Tibial nerve (tissue), 4 donors: ENCODE measurements around the gene GDI2. TPM values are rescaled to one million over a fixed set of nuclear protein-coding genes. Genes with fewer than 3 reads are reported as not detected.

Experiments used
- DNase-seq, 2 donors: peaks; one replicate each; pipeline ENCODE4 v3.0.0-alpha.2; 2019; ENCODE audit warnings: low spot score in 2 of 2
- H3K27ac ChIP-seq, 4 donors: fragments of 200-600 bp; sonication (generic) in 3 of 4; one replicate each; pipeline ENCODE4 v1.5.1; 2017 to 2019; ENCODE audit warnings: mild to moderate bottlenecking in 1 of 4
- H3K27me3 ChIP-seq, 2 donors: fragments of 200-600 bp; sonication (generic) in 1 of 2; one replicate each; pipeline versions ENCODE4 v1.5.1 to v1.6.0; 2017 to 2019
- H3K36me3 ChIP-seq, 3 donors: fragments of 200-600 bp; sonication (generic); one replicate each; pipeline ENCODE4 v1.5.1; 2018 to 2019
- H3K4me1 ChIP-seq, 4 donors: fragments of 200-600 bp; sonication (generic) in 3 of 4; one replicate each; pipeline ENCODE4 v1.5.1; 2017 to 2019
- H3K4me3 ChIP-seq, 4 donors: fragments of 200-600 bp; sonication (generic) in 3 of 4; one replicate each; pipeline ENCODE4 v1.5.1; 2017 to 2019; ENCODE audit warnings: mild to moderate bottlenecking in 1 of 4, moderate library complexity in 1 of 4
- H3K9me3 ChIP-seq, 4 donors: fragments of 200-600 bp; sonication (generic) in 3 of 4; one replicate each; pipeline ENCODE4 v1.5.1; 2017 to 2019
- EP300 ChIP-seq, 2 donors: sonication (generic); formaldehyde crosslinking; IDR thresholded peaks; one replicate each; pipeline ENCODE4 v1.6.1; 2017; ENCODE audit warnings: antibody characterized with exemption in 2 of 2, mild to moderate bottlenecking in 1 of 2
- POLR2A ChIP-seq, 2 donors: fragments of 450-650 bp; IDR thresholded peaks; one replicate each; pipeline ENCODE4 v1.6.1; 2017; ENCODE audit warnings: antibody characterized with exemption in 2 of 2, mild to moderate bottlenecking in 2 of 2, moderate library complexity in 2 of 2
- whole genome bisulfite sequencing, 2 donors: methylation state at CpG; one replicate each; pipeline ENCODE4 v1.1.5; 2018; 5-methylcytosine and 5-hydroxymethylcytosine counted together
- total RNA-seq, 4 donors: library from RNA; depleted of rRNA; stranded (reverse); fragments of >200 nt; gene quantifications; one replicate each; pipeline ENCODE4 v1.1.0, GENCODE V29; 2016
- TF ChIP-seq, protein P1 (sequence below), 5 experiments: fragments of 200-600 bp in 3 of 5; fragments of 450-650 bp in 2 of 5; sonication (generic) in 3 of 5; IDR thresholded peaks; one replicate each; pipeline ENCODE4 v1.5.1; 2016 to 2019; ENCODE audit warnings: antibody characterized with exemption in 5 of 5, mild to moderate bottlenecking in 3 of 5, moderate library complexity in 2 of 5

GDI2 gene
- total RNA-seq, 4 donors from 2014 or later = 175 to 225 (median 199) TPM

DNA sequence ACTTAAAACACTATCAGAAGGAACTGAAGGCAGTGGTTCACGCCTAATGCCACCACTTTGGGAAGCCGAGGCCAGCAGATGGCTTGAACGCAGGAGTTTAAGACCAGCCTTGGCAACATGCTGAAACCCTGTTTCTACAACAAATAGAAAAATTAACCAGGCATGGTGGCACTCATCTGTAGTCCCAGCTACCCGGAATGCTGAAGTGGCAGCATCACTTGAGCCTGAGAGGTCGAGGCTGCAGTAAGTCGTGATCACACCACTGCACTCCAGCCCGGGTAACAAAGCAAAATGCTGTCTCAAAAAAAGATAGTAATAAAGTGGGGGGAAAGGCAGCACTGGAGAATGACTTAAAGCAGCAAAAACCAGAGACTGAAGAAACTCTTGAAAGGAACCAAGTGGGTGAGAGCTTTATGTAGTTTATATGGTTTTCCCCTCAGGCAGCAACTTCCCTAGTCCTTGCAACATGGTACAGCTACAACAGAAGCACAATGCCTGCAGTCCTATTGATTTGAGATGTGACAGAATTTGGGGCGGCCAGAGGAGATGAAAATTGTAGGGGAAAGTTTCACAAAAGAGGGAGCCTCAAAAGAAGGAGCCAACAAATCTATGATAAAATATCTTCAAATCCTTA is 38.1 kb downstream of the GDI2 start:
- peak overlapping the region in 2 of 4 donors; percentile 37 to 58 for H3K27ac ChIP-seq
- TF ChIP-seq, protein P1, sequence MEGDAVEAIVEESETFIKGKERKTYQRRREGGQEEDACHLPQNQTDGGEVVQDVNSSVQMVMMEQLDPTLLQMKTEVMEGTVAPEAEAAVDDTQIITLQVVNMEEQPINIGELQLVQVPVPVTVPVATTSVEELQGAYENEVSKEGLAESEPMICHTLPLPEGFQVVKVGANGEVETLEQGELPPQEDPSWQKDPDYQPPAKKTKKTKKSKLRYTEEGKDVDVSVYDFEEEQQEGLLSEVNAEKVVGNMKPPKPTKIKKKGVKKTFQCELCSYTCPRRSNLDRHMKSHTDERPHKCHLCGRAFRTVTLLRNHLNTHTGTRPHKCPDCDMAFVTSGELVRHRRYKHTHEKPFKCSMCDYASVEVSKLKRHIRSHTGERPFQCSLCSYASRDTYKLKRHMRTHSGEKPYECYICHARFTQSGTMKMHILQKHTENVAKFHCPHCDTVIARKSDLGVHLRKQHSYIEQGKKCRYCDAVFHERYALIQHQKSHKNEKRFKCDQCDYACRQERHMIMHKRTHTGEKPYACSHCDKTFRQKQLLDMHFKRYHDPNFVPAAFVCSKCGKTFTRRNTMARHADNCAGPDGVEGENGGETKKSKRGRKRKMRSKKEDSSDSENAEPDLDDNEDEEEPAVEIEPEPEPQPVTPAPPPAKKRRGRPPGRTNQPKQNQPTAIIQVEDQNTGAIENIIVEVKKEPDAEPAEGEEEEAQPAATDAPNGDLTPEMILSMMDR (IDR thresholded peaks at IDR 0.05) = no peak
- TF ChIP-seq POLR2A (IDR thresholded peaks at IDR 0.05) (no peak), EP300 (IDR thresholded peaks at IDR 0.05) (no peak)
- WGBS, 2 donors = 88 to 89% methylated on average over 8 of the region's 8 CpGs

DNA sequence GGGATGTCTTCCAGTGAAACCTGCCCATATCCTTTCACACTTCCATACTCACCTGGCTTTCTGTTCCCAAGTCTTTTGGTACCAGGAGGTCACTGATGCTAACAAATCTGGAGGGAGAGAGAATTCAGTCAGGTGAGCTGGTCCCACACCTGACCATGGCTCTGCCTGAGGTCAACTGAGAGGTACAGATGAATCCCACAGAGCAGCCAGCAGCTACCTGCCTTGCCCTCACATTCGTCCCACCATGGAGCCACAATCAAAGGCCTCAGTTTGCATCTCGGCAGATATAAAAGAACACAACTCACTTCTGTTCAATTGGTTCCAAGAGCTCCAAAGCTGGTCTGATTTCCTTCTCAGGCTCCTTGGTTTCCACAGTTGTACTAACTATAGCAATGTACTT is 47.0 kb downstream of the GDI2 start:
- H3K36me3 ChIP-seq = peaks cover 2 to 86% (median 24%) of the 10 kb centered on the region in 3 donors
- TF ChIP-seq, protein P1 (IDR thresholded peaks at IDR 0.05) = no peak
- TF ChIP-seq EP300 (IDR thresholded peaks at IDR 0.05) (no peak), POLR2A (IDR thresholded peaks at IDR 0.05) (no peak)
- DNase-seq = no peak
- no peaks in the 10 kb centered on the region for H3K27me3 ChIP-seq
- no peak overlapping the region for H3K27ac ChIP-seq
- no peaks in the 10 kb centered on the region for H3K4me1 ChIP-seq
- H3K4me3 ChIP-seq = no peak overlapping the region
- no peaks in the 10 kb centered on the region for H3K9me3 ChIP-seq
- 90 to 92% methylated on average over 2 of the region's 2 CpGs for WGBS, 2 donors

More for the DNA sequence above, 38.1 kb downstream of the GDI2 start:
- H3K9me3 ChIP-seq = no peaks in the 10 kb centered on the region
- no peak for DNase-seq
- no peaks in the 10 kb centered on the region for H3K27me3 ChIP-seq
- H3K4me3 ChIP-seq = no peak overlapping the region
- H3K36me3 ChIP-seq = peaks cover 0 to 49% (median 0%) of the 10 kb centered on the region in 3 donors
- H3K4me1 ChIP-seq = peaks cover 0 to 26% (median 17%) of the 10 kb centered on the region in 4 donors

- Histone ChIP-seq H3K9me3 (no peaks in the 10 kb centered on the region), H3K4me3 (no peak overlapping the region), H3K4me1 (no peaks in the 10 kb centered on the region), H3K36me3 (peaks cover 2 to 91% (median 24%) of the 10 kb centered on the region in 3 donors), H3K27me3 (no peaks in the 10 kb centered on the region), H3K27ac (no peak overlapping the region)
- TF ChIP-seq EP300 (IDR thresholded peaks at IDR 0.05) (no peak), POLR2A (IDR thresholded peaks at IDR 0.05) (no peak)
- TF ChIP-seq, protein P1 (IDR thresholded peaks at IDR 0.05) = no peak
- no peak for DNase-seq
- WGBS, 2 donors = 88 to 93% methylated on average over 2 of the region's 2 CpGs
Measured at GRCh38 chr10:5765617-5766016, 47.6 kb downstream of the GDI2 start.

DNA sequence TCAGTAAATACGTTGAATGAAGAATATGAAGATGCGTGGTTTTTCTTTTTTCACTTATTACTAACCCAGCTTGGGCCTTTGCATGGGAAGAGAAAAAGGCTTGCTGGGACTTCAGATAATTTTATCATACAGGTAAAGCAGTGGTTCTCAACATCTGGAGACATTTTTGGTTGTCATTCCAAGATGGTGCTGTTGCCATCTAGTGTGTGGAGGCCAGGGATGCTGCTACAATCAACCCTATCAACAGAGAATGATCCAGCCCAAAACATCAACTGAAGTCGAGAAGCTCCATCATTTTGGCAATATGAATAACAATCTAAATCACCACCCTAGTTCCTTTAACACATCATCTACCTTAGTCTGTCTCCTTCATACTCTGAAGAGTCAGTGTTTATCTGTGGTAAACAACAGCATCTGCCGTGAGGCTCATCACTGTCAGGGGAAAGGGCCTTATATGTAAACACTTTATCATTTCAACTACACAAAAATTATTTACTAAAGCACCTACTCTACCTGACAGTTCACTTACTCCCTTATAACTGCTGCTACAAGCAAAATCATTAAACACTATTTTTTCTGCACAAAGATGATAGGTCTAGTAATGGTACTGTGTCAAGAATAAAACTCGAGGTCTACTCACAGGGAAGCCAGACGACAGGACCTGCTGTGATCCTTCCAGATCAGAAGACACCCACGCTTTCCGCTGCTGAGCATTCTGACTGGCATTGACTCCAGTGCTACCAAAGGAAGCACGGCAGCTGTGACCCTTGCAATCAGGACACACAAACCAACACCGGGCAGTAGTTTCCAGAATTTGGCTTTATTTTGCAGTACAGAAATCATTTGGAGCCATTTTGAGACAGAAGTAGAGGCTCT is 48.6 kb downstream of the GDI2 start:
- Histone ChIP-seq H3K36me3 (peaks cover 2 to 91% (median 24%) of the 10 kb centered on the region in 3 donors), H3K27me3 (no peaks in the 10 kb centered on the region), H3K4me1 (no peaks in the 10 kb centered on the region), H3K4me3 (no peak overlapping the region), H3K9me3 (no peaks in the 10 kb centered on the region), H3K27ac (no peak overlapping the region)
- DNase-seq = no peak
- 92 to 94% methylated on average over 10 of the region's 10 CpGs for WGBS, 2 donors
- TF ChIP-seq POLR2A (IDR thresholded peaks at IDR 0.05) (no peak), EP300 (IDR thresholded peaks at IDR 0.05) (no peak)
- TF ChIP-seq, protein P1 (IDR thresholded peaks at IDR 0.05) = no peak

- peaks cover 2 to 91% (median 19%) of the 10 kb centered on the region in 3 donors for H3K36me3 ChIP-seq
- DNase-seq = no peak
- WGBS, 2 donors = 71 to 83% methylated on average over 1 of the region's 1 CpG
Measured at GRCh38 chr10:5762531-5762930, 50.7 kb downstream of the GDI2 start.

More at GRCh38 chr10:5762531-5762930, 50.7 kb downstream of the GDI2 start:
- no peaks in the 10 kb centered on the region for H3K27me3 ChIP-seq
- H3K4me3 ChIP-seq = no peak overlapping the region
- TF ChIP-seq POLR2A (IDR thresholded peaks at IDR 0.05) (no peak), EP300 (IDR thresholded peaks at IDR 0.05) (no peak)
- TF ChIP-seq, protein P1 (IDR thresholded peaks at IDR 0.05) = no peak
- H3K27ac ChIP-seq = no peak overlapping the region
- H3K4me1 ChIP-seq = no peaks in the 10 kb centered on the region
- no peaks in the 10 kb centered on the region for H3K9me3 ChIP-seq
